D341Med (cell line): ENCODE results near the gene CREB3L4.
"Not testable (repeated sequence)": the region's sequence is repeated elsewhere in the genome, so short reads cannot be mapped to it uniquely, and the experiment has no call there.

Source experiments
- DNase-seq: peaks from one replicate; pipeline ENCODE4 v3.0.0; 2012; ENCODE audit warnings: low spot score

Gene CREB3L4

DNA sequence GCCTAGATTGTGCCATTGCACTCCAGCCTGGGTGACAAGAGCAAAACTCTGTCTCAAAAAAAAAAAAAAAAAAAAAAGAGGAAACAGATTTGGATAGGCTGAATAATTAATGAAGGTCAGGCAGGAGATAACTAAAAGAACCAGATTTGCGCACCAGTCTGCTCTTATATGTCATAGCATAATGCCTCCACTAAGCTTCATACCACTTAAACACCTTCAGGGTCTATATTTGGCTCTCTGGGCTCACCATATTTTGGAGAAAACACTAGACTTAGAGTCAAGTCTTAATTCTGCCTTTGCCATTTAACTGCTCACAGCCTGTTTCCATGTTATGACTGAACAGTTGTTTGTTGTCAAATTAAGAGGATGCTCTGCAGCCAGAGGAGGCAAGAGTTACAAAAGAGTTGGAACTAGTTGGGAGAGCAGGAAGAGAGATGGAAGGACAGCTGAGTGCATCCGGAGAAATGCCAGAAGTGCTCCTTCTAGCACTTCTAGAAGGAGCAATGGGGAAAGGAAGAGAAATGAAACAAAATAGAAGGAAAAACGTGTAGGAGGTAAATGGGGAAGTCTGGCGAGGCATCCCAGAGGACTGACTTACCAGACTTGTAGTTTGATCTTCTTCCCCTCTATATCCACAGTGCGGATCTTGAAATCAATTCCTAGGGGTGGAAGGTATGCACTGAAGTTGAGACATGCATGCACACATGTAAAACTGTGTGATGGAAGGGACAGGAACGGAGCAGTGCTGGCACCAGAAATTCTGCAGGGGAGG, 16.6 kb downstream of the CREB3L4 start:
- DNase-seq = no peak

DNA sequence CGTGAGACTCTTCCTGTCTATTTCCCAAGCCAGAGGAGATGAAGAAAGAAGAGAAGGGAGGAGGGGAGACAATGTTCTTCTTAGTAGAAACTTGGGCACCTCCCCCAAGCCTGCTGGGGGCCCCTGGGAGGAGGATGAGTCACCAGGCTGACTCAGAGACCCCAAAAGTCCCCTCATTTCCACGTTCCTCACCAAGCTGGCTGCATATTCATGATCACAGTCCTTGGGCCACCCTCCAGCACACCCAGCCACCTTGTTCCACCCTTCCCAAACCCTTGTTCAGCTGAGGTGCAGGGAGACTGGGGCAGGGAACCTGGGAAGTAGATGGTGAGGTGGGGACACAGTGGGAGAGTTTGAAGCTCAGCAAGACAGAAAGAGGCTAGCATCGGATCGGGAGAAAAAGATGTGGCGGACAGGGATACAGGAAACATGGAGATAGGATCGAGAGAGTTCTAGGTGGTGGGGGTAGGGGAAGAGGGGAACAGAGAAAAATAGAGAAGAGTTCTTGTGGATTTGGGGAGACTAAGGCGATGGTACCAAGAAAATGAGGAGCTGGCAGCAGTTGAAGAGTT, 17.7 kb downstream of the CREB3L4 start:
- DNase-seq = no peak

DNA sequence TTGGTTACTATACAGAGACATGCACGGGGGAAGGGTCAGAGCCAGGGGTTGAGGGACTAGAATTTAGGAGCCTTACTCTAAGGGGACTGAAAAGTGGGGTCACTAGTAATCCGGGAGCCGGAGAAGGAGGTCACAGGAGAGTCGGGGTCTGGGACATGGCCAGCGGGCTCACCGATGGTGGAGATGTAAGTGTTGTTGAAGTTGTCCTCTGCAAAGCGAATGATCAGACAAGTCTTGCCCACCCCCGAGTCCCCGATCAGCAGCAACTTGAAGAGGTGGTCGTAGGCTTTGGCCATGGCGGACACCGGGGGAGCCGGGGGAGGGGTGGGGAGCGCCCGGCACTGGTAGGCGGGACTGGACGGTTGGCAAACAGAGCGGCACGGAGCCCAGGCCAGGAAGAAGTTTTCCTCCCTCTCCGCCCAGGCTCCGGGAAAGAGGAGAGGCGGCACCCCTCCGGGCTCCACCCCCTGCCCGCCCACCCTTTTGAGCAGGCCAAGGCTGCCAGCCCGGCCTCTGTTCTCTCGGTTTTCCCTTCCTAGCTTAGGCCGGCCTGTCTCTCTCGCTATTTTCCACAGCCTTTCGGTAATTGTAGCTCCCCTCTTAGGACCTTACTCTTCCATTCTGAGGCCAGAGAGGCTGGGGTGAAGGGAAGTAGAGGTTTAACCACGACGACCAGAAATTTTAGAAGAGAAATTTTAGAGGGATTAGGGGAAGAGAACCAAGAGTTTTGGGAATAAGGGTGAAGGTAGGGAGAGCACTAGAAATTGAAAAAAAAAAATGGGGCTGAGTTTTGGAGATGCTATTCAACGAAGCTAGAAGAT, 18.4 kb downstream of the CREB3L4 start, which contains the start of gene RAB13:
Gene RAB13 (minus strand): TSS at position 399 of the 821 bp plus-strand sequence. CDS start 103 bp downstream, at position 296.
- peak; percentile 65 for DNase-seq

DNA sequence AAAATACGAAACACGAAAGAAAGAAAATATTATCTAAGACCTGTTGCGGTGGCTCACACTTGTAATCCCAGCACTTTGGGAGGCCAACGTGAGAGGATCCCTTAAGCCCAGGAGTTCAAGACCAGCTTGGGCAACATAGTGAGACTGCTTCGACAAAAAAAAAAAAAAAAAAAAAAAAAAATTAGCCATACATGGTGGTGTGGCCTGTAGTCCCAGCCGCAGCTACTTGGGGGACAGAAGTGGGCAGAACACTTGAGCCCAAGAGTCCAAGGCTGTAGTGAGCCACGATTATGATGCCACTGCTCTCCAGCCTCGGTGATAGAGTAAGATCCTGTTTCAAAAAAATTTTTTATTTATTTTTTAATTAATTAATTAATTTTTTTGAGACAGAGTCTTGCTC, 19.9 kb downstream of the CREB3L4 start:
- DNase-seq = no peak

DNA sequence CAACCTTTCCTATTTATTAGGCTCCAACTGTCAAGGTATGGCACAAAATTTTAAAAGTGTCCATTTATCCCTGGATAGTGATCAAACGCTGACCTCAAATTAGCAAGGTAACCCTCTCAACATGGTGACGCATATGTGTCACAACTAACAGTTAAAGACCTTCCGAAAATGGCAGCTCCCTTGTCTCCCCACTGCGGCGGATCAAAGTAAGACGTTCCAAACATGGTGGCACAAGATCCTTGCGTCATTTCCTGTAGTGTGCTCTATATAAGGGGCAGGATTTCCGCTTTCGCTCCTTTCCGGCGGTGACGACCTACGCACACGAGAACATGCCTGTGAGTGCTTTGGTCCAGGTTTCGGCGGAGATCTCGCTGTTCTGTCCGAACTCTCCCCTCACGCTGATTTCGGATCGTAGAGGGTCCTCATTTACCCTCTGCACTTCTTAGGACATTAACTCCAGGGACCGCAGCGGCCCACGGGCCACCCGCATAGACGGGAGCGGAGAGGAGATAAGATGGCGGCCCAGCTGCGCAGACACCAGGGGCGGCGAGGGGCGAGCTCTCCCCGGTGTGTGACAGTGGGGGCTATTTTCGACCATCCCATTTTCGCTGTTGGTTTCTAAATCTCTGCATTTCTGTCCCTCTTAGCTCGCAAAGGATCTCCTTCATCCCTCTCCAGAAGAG, 22.9 kb downstream of the CREB3L4 start, which contains the start of gene RPS27:
Gene RPS27 (plus strand): TSS at position 295 of the 683 bp plus-strand sequence. CDS start 35 bp downstream, at position 330.
- peak; percentile 93 for DNase-seq

DNA sequence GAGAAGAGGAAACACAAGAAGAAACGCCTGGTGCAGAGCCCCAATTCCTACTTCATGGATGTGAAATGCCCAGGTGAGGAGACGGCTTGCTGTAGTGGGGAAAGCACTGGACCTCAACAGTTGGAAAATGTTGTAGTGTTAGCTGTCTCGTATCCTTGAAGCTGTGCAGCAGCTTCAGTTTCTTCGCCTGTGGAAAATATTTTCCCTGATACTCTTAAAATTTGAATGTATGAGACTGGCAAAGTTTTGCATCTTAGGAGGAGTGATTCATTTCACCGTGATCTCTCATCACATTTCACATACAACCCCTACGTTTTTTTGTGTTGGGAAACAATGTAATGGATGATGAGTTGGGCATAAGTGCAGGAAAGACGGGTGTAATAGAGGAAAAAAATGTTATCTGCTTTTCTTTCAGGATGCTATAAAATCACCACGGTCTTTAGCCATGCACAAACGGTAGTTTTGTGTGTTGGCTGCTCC, 23.5 kb downstream of the CREB3L4 start:
- no peak for DNase-seq

DNA sequence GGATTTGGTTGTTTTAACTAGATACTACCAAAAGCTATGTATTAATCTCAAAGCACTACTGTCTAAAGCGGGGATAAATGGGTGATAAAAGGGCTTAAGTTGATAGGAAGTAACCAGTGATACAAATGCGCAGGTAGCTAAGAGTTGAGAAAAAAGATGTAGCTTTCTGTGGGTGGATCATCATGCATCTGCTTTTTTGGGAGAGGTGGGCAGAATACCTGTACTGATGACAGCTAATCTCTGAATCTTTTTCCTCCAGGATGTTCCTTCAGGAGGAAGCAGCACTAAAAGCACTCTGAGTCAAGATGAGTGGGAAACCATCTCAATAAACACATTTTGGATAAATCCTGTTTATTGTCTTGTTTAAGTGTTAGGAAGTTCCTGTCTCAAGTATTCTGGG, 24.1 kb downstream of the CREB3L4 start:
- DNase-seq = no peak

DNA sequence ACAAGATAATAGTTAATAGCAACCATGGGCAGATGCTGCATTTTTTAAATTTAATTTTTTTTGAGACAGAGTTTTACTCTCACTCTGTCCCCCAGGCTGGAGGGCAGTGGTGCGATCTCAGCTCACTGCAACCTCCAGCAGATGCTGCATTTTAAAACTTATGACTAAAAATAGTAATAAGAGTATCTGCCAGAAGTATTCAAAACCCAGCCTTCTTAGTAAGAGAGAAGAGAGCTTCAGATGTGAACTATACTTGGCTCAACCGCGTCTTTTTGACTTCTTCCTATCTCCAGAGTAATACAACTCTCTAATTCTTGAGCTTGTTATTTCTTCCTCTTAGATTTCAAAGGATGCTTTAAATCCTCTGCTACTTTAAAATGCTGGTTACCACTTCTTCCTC, 27.5 kb downstream of the CREB3L4 start:
- no peak for DNase-seq

DNA sequence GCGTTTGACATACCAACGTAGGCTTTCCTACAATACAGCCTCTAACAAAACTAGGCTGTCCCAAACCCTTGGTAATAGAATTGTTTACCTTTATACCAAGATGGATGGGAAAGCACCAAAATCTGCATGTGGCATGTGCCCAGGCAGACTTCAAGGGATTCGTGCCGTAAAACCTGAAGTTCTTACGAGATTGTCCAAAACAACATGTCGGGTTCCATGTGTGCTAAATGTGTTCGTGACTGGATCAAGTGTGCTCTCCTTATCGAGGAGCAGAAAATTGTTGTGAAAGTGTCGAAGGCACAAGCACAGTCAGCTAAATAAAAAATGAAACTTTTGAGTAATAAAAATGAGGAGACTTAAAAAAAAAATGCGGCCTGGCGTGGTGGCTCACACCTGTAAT, 27.9 kb downstream of the CREB3L4 start:
- no peak for DNase-seq

DNA sequence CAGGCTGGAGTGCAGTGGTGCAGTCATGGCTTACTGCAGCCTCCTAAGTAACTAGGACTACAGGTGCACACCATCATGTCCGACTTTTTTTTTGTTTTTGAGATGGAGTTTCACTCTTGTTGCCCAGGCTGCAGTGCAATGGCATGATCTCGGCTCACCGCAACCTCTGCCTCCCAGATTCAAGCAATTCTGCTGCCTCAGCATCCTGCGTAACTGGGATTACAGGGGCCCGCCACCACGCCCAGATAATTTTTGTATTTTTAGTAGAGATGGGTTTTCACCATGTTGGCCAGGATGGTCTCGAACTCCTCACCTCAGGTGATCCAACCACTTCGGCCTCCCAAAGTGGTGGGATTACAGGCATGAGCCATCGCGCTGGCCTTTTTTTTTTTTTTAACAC, 29.2 kb downstream of the CREB3L4 start:
- not testable (repeated sequence) for DNase-seq

DNA sequence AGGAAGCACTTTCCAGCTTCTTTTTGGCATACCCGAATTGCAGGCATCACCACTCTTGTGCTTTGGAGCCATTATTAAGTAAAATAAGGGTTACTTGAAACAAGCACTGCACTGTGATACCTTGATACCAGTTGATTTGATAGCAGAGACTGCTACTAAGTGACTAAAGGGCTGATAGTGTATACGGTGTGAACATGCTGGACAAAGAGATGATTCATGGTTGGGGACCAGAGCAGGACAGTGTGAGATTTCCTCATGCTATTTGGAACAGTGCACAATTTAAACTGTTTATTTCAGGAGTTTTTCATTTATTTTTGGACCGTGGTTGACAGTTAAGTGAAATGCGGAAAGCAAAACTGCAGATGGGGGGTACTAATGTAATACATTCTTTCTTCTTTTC, 32.7 kb downstream of the CREB3L4 start:
- no peak for DNase-seq

DNA sequence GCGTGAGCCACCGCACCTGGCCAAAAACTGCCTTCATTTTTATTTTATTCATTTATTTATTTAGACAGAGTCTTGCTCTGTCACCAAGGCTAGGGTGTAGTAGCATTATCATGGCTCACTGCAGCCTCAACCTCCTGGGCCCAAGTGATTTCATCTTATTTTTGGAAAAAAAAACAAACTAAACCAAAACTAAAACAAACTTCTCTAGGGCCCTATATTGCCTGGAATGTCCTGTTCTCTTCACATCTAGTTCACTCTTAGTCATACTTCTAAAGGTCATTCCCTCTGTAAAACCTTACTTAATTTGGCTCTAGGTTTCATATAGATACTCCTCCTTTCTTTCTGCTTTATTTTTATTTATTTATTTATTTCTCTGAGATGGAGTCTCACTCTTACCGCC, 38.4 kb downstream of the CREB3L4 start:
- DNase-seq = no peak

DNA sequence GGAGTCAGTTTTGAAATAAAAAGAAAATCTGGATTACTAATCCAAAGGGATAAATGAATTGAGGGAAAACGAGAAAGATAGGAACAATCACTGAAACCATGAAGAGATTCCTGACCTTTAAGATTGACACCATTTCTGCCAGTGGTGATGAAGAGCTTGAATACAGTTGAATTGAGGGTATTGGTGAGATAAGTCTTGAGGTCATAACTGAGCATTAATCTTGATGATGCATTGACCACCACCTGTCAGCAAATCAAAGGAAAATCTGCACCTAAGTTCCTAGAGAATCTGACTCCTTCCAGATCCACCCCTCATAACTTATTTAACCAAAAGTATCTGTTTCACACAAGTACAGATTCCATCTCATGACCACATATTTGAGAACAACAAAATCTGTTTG, 44.4 kb downstream of the CREB3L4 start:
- DNase-seq = no peak

DNA sequence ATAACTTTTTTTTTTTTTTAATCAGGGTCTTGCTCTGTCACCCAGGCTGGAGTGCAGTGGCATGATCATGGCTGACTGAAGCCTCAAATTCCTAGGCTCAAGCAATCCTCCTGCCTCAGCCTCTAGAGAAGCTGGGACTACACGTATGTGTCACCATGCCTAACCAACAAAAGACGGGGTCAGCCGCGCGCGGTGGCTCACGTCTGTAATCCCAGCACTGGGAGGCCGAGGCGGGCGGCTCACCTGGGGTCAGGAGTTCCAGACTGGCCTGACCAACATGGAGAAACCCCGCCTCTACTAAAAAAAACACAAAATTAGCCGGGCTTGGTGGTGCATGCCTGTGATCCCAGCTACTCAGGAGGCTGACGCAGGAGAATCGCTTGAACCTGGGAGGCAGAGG, 44.8 kb downstream of the CREB3L4 start:
- not testable (repeated sequence) for DNase-seq

DNA sequence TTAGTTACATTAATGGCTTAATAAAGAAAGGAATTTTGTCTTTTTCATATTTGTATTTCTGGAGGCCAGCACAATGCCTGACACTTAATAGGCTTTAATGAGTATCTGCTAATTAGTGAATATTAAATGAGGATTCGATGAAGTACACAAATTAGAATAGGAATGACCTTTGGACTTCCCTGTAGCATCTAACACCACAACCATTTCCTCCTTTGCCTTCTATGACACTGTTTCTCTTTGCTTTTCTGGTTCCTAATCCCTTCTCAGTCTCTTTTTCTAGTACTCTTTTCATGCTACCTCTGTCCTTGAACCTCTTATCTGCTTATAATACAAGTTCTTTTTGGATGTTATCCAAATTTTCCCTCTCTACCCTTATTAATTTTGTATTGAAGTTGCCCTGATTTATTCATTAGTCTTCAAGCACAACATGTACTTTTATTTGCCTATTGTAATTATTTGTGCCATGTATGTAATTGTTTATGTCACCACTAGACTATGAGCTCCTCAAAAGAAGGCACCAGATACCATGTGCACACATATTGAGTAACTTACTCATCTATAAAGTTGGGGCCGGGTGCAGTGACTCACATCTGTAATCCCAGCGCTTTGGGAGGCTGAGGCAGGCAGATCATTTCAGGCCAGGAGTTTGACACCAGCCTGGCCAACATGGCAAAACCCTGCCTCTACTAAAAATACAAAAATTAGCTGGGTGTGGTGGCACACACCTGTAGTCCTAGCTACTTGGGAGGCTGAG, 46.6 kb downstream of the CREB3L4 start:
- DNase-seq = no peak

DNA sequence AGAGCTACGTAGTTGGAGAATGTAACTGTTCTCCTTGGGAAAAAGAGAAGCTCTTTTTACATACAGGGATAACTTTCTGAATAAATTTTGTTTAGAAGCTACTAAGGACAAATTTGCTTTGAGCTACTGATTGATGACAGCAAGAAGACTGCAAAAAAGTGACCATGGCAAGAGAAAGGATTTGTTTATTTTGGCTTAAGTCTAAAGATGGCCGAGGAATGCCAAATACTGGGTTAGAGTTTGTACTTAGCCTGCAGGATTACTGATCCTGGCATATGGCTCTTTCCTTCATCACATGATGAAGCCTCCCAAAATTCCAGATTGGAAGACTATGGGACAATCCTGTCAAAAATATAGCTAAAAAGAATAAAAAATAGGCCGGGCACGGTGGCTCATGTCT, 51.6 kb downstream of the CREB3L4 start:
- no peak for DNase-seq

DNA sequence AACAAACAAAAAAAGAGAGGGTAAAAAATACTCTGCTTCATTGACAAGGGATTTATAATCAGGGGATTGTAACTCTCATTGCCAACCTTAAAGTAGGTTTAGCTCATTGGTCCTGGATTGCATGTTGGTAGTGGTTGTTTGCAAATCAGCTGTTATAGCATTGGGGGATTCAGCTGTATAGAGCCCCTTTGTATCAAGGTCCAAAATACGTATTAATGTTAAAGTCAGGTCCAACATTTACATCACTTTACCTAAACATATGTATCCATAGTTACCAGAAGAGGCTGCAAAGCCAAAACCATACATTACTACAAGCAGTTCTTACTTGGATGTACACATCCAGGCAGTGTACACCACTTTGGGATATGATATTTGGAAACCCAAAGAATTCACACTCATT, 52.2 kb downstream of the CREB3L4 start:
- DNase-seq = no peak
